DND-41 (cell line): ENCODE results near the gene EXOC3.
"Not testable (repeated sequence)": the region's sequence is repeated elsewhere in the genome, so short reads cannot be mapped to it uniquely, and the experiment has no call there.

ENCODE experiments used
- ATAC-seq: fragments of 200-7000 bp; cut with Tn5 transposase; 3 replicates; pipeline ENCODE4 v1.9.1; 2021; ENCODE audit warnings: low read depth; ENCODE audit not compliant: insufficient read depth
- DNase-seq: peaks from one replicate; pipeline ENCODE4 v3.0.0-alpha.2; 2020
- H2AFZ ChIP-seq: 2 replicates; pipeline ENCODE4 v1.6.0; 2012; ENCODE audit warnings: low read depth, low read length
- H3K27ac ChIP-seq: 2 replicates; pipeline ENCODE4 v1.5.1; 2012; ENCODE audit warnings: low read length, inconsistent platforms
- H3K27me3 ChIP-seq: fragments of 200-600 bp; sonication (generic); 2 replicates; pipeline ENCODE4 v1.6.0; 2012; ENCODE audit warnings: low read length, mild to moderate bottlenecking, inconsistent platforms; ENCODE audit not compliant: insufficient read depth, poor library complexity
- H3K36me3 ChIP-seq: 2 replicates; pipeline ENCODE4 v1.5.1; 2012; ENCODE audit warnings: low read length, inconsistent platforms; ENCODE audit not compliant: insufficient read depth
- H3K4me1 ChIP-seq: 2 replicates; pipeline ENCODE4 v1.5.1; 2012; ENCODE audit warnings: mild to moderate bottlenecking, low read length; ENCODE audit not compliant: insufficient read depth
- H3K4me2 ChIP-seq: 2 replicates; pipeline ENCODE4 v1.6.0; 2012; ENCODE audit warnings: mild to moderate bottlenecking, moderate library complexity, low read length, inconsistent platforms; ENCODE audit not compliant: insufficient read depth
- H3K4me3 ChIP-seq, 2 experiments: fragments of 200-600 bp in 1 of 2; shearing (Covaris generic) in 1 of 2; 2 replicates each; pipeline ENCODE4 v1.5.1; 2012 to 2016; ENCODE audit warnings: inconsistent platforms in 2 of 2, low read length in 2 of 2, mild to moderate bottlenecking in 2 of 2, low read depth in 1 of 2, moderate library complexity in 1 of 2
- H3K79me2 ChIP-seq: 2 replicates; pipeline ENCODE4 v1.6.0; 2012; ENCODE audit warnings: low read length, inconsistent platforms; ENCODE audit not compliant: insufficient read depth
- H3K9ac ChIP-seq: 2 replicates; pipeline ENCODE4 v1.6.0; 2012; ENCODE audit warnings: low read depth, mild to moderate bottlenecking, inconsistent platforms, low read length, moderate library complexity
- H3K9me3 ChIP-seq: 2 replicates; pipeline ENCODE4 v1.5.1; 2012; ENCODE audit warnings: low read length, moderate library complexity, mild to moderate bottlenecking, inconsistent platforms; ENCODE audit not compliant: insufficient read depth, severe bottlenecking
- H4K20me1 ChIP-seq: 2 replicates; pipeline ENCODE4 v1.6.0; 2012; ENCODE audit warnings: low read length; ENCODE audit not compliant: insufficient read depth
- EZH2 ChIP-seq: IDR thresholded peaks from 3 replicates; pipeline ENCODE4 v1.6.1; 2012; ENCODE audit warnings: borderline replicate concordance, low read depth, mild to moderate bottlenecking, moderate library complexity, low read length, inconsistent platforms; ENCODE audit not compliant: severe bottlenecking
- TF ChIP-seq, protein P1 (sequence below): IDR thresholded peaks from 2 replicates; pipeline ENCODE4 v1.5.1; 2012; ENCODE audit warnings: borderline replicate concordance, low read length, moderate library complexity, mild to moderate bottlenecking; ENCODE audit not compliant: poor library complexity, severe bottlenecking; ENCODE audit errors: extremely low read depth

The EXOC3 gene

DNA sequence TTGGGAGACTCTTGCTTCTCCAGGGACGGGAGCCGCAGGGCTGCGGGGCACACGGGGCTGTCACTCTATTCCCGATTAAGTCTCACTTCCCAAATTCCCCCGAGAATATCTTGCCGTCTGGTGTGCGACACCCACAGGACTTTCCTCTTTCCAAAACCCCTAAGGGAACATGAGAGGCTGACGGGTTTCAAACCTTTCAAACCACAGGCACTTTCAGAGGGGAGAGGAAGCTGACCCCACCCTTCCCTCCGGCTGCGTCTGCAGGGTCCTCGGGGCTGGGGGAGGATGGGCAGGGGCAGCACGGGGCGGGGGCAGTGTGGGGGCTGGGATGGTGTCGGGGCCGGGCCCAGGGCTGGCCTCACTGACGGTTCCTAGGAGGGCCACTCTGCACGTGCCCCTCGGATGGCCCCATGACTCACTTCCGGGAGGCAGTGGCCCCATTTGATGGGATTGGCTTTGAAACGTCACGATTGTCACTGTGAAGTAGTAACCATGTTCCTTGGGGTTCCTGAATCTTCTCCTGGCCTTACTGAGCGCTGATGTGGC is 43.0 kb downstream of the EXOC3 start:
- Histone ChIP-seq H3K4me2 (no peak overlapping the region), H4K20me1 (no peaks in the 10 kb centered on the region), H3K27me3 (no peaks in the 10 kb centered on the region), H3K9ac (no peak overlapping the region), H3K27ac (no peak overlapping the region), H3K36me3 (no peaks in the 10 kb centered on the region), H2AFZ (no peak overlapping the region), H3K4me3 (no peak overlapping the region), H3K79me2 (no peaks in the 10 kb centered on the region), H3K4me1 (no peaks in the 10 kb centered on the region), H3K9me3 (no peaks in the 10 kb centered on the region)
- ATAC-seq (no peak), DNase-seq (no peak)
- TF ChIP-seq EZH2: no peak
- TF ChIP-seq, protein P1, sequence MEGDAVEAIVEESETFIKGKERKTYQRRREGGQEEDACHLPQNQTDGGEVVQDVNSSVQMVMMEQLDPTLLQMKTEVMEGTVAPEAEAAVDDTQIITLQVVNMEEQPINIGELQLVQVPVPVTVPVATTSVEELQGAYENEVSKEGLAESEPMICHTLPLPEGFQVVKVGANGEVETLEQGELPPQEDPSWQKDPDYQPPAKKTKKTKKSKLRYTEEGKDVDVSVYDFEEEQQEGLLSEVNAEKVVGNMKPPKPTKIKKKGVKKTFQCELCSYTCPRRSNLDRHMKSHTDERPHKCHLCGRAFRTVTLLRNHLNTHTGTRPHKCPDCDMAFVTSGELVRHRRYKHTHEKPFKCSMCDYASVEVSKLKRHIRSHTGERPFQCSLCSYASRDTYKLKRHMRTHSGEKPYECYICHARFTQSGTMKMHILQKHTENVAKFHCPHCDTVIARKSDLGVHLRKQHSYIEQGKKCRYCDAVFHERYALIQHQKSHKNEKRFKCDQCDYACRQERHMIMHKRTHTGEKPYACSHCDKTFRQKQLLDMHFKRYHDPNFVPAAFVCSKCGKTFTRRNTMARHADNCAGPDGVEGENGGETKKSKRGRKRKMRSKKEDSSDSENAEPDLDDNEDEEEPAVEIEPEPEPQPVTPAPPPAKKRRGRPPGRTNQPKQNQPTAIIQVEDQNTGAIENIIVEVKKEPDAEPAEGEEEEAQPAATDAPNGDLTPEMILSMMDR: no peak

DNA sequence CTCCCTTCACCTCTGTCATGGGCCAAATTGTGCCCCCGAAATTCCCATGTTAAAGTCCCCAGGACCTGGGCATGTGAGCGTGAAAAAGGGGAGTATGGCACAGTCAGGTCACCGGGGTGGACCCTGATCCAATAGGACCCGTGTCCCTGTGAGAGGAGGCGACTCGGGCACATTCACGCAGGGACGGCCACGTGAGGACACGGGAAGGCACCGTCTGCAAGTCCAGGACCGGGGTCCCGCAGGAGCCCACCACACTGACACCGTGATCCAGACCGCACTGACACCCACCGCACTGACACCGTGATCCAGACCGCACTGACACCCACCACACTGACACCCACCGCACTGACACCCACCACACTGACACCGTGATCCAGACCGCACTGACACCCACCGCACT is 43.6 kb downstream of the EXOC3 start:
- H3K79me2 ChIP-seq, DNase-seq, H2AFZ ChIP-seq, H3K4me3 ChIP-seq, H3K27me3 ChIP-seq, H3K4me1 ChIP-seq, H3K27ac ChIP-seq, H3K4me2 ChIP-seq, H3K9ac ChIP-seq, H3K36me3 ChIP-seq, H3K9me3 ChIP-seq, H4K20me1 ChIP-seq, ATAC-seq: not testable (repeated sequence)

DNA sequence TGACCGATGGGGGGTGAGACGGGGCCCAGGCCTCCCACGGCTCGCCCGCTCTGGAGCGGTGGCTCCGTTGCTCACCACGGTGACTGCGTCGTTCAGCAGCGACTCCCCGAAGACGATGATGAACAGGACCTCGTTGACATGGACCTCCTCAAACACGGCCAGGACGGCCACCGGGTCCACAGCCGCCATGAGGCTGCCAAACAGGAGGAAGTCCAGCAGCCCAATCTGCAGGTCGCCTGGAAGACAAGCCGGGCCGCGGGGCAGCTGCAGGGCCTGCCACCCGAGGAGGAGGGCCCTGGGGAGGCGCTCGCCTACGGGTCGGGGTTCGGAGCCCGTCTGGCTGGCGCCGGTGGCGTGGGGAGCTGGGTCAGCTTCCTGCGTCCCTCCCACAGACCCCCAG is 45.3 kb downstream of the EXOC3 start:
- Histone ChIP-seq H3K9me3 (no peaks in the 10 kb centered on the region), H3K27ac (no peak overlapping the region), H4K20me1 (no peaks in the 10 kb centered on the region), H2AFZ (no peak overlapping the region), H3K4me3 (no peak overlapping the region), H3K4me1 (no peaks in the 10 kb centered on the region), H3K27me3 (no peaks in the 10 kb centered on the region), H3K79me2 (no peaks in the 10 kb centered on the region), H3K4me2 (no peak overlapping the region), H3K9ac (no peak overlapping the region), H3K36me3 (no peaks in the 10 kb centered on the region)
- TF ChIP-seq EZH2: no peak
- TF ChIP-seq, protein P1: no peak
- ATAC-seq: no peak
- DNase-seq: no peak

DNA sequence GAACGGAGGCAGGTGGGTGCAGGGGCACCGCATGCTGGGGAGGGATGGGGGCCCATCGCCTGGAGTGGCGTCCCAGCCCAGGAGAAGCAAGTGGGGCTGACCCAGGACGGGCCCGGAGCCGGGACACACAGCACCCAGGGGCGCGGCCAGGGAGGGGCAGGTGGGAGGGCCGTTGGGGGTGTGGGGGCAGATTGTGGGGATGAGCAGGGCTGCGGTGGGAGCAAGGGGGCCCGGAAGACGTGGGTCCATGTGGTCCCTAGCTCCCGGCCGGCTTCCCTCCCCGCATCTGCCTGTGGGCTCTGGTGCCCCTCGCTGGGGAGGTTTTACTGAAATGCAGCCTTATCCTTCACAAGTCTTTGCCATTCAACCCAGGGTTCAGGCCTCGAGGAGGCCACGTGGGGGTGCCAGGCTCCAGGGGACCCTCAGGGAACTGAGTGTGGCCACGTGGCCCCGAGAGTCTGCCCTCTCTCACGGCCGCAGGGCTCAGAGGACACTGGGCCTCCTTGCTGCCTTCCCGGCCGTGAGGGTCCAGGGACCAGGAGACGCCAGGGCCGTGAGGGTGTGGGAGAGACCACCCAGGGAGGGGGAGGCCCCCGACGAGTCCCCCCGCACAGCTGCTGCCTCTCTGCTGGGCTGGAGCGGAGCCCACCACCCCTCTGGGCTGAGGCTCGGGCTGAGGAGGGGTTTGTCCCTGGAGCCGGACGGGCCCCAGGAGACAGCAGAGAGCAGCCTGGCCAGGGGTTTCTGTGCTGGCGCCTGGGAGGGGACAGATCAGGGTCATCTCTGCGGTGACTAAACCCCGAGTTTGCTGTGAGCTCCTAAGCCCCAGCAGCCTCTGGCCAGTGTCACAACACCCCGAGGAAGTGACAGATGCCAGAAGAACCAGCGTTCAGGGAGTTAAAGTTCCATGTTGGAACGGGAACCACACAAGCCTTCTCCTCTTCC is 46.0 kb downstream of the EXOC3 start:
- no peak overlapping the region for H3K9ac ChIP-seq
- H3K4me3 ChIP-seq: no peak overlapping the region
- ATAC-seq (no peak), DNase-seq (no peak)
- no peaks in the 10 kb centered on the region for H3K79me2 ChIP-seq
- H3K4me2 ChIP-seq: no peak overlapping the region
- no peaks in the 10 kb centered on the region for H3K4me1 ChIP-seq
- no peaks in the 10 kb centered on the region for H4K20me1 ChIP-seq
- H3K36me3 ChIP-seq: no peaks in the 10 kb centered on the region
- TF ChIP-seq, protein P1: no peak
- TF ChIP-seq EZH2: no peak
- H3K27me3 ChIP-seq: no peaks in the 10 kb centered on the region
- no peak overlapping the region for H3K27ac ChIP-seq
- no peak overlapping the region for H2AFZ ChIP-seq
- no peaks in the 10 kb centered on the region for H3K9me3 ChIP-seq
